H9 (cell line): ENCODE measurements around the gene TRPM5. TPM values are rescaled to one million over a fixed set of nuclear protein-coding genes. Genes with fewer than 3 reads are reported as not detected.

Source experiments
- DNase-seq: peaks from one replicate; pipeline ENCODE4 v3.0.0-alpha.2; 2017
- H2AFZ ChIP-seq: one replicate; pipeline ENCODE4 v1.6.1; 2013; ENCODE audit warnings: mild to moderate bottlenecking, low read length, control low read depth, moderate library complexity
- H2AK5ac ChIP-seq: 2 replicates; pipeline ENCODE4 v1.6.1; 2013; ENCODE audit warnings: low read length, control low read depth, mixed read lengths; ENCODE audit not compliant: insufficient read length
- H2BK120ac ChIP-seq: one replicate; pipeline ENCODE4 v1.6.1; 2013; ENCODE audit warnings: low read depth, mild to moderate bottlenecking, low read length, control low read depth, inconsistent platforms; ENCODE audit not compliant: poor library complexity, severe bottlenecking
- H2BK12ac ChIP-seq: 2 replicates; pipeline ENCODE4 v1.6.1; 2013; ENCODE audit warnings: low read length, control low read depth, mixed read lengths, low read depth; ENCODE audit not compliant: insufficient read length
- H2BK15ac ChIP-seq: 2 replicates; pipeline ENCODE4 v1.6.1; 2013; ENCODE audit warnings: low read depth, low read length, control low read depth
- H2BK20ac ChIP-seq: one replicate; pipeline ENCODE4 v1.6.1; 2013; ENCODE audit warnings: low read depth, mild to moderate bottlenecking, low read length, control low read depth, inconsistent platforms; ENCODE audit not compliant: poor library complexity, severe bottlenecking
- H2BK5ac ChIP-seq: 2 replicates; pipeline ENCODE4 v1.6.1; 2013; ENCODE audit warnings: low read length, control low read depth, mixed read lengths; ENCODE audit not compliant: insufficient read length
- H3K14ac ChIP-seq: 2 replicates; pipeline ENCODE4 v1.6.1; 2013; ENCODE audit warnings: low read length, control low read depth; ENCODE audit not compliant: insufficient read depth
- H3K18ac ChIP-seq: 2 replicates; pipeline ENCODE4 v1.6.1; 2013; ENCODE audit warnings: low read depth, mild to moderate bottlenecking, mixed read lengths, low read length, control low read depth; ENCODE audit not compliant: insufficient read length
- H3K23ac ChIP-seq: 2 replicates; pipeline ENCODE4 v1.6.1; 2013; ENCODE audit warnings: low read length, control low read depth, mixed read lengths, low read depth; ENCODE audit not compliant: insufficient read length
- H3K23me2 ChIP-seq: 2 replicates; pipeline ENCODE4 v1.6.1; 2013; ENCODE audit warnings: low read depth, mild to moderate bottlenecking, mixed read lengths, low read length, control low read depth; ENCODE audit not compliant: insufficient read length, poor library complexity, severe bottlenecking
- H3K27ac ChIP-seq: 2 replicates; pipeline ENCODE4 v1.5.1; 2013; ENCODE audit warnings: low read length, control low read depth, mixed read lengths, low read depth; ENCODE audit not compliant: insufficient read length
- H3K27me3 ChIP-seq: 2 replicates; pipeline ENCODE4 v1.6.1; 2013; ENCODE audit warnings: low read length, control low read depth, inconsistent platforms; ENCODE audit not compliant: insufficient read depth
- H3K4ac ChIP-seq: 2 replicates; pipeline ENCODE4 v1.6.1; 2013; ENCODE audit warnings: low read depth, mild to moderate bottlenecking, control low read depth, inconsistent platforms, low read length, moderate library complexity
- H3K4me1 ChIP-seq: 2 replicates; pipeline ENCODE4 v1.6.1; 2013; ENCODE audit warnings: low read length, control low read depth, inconsistent platforms; ENCODE audit not compliant: insufficient read depth
- H3K4me2 ChIP-seq: 2 replicates; pipeline ENCODE4 v1.6.1; 2013; ENCODE audit warnings: low read length, control low read depth, mixed read lengths; ENCODE audit not compliant: insufficient read length, insufficient read depth
- H3K56ac ChIP-seq: 2 replicates; pipeline ENCODE4 v1.6.1; 2013; ENCODE audit warnings: low read depth, mild to moderate bottlenecking, mixed read lengths, low read length, control low read depth; ENCODE audit not compliant: insufficient read length
- H3K79me1 ChIP-seq: 2 replicates; pipeline ENCODE4 v1.6.1; 2013; ENCODE audit warnings: low read depth, mild to moderate bottlenecking, moderate library complexity, low read length, control low read depth, inconsistent platforms; ENCODE audit not compliant: insufficient read depth, poor library complexity, severe bottlenecking
- H3K79me2 ChIP-seq: 2 replicates; pipeline ENCODE4 v1.6.1; 2013; ENCODE audit warnings: low read length, control low read depth, inconsistent platforms; ENCODE audit not compliant: insufficient read depth
- H3K9ac ChIP-seq: 2 replicates; pipeline ENCODE4 v1.6.1; 2013; ENCODE audit warnings: low read length, control low read depth, mixed read lengths; ENCODE audit not compliant: insufficient read length; ENCODE audit errors: extremely low read depth
- H3K9me3 ChIP-seq: one replicate; pipeline ENCODE4 v1.6.1; 2013; ENCODE audit warnings: low read depth, low read length, inconsistent platforms; ENCODE audit not compliant: control insufficient read depth
- H3T11ph ChIP-seq: one replicate; pipeline ENCODE4 v1.6.1; 2013; ENCODE audit warnings: mild to moderate bottlenecking, low read length, control low read depth, inconsistent platforms
- H4K20me1 ChIP-seq: one replicate; pipeline ENCODE4 v1.6.1; 2013; ENCODE audit not compliant: control insufficient read depth, insufficient read length, insufficient read depth
- H4K5ac ChIP-seq: 2 replicates; pipeline ENCODE4 v1.6.1; 2013; ENCODE audit warnings: low read depth, mild to moderate bottlenecking, mixed read lengths, low read length, control low read depth; ENCODE audit not compliant: insufficient read length
- H4K8ac ChIP-seq: replicated peaks from 2 replicates; pipeline ENCODE4 v1.6.1; 2013; ENCODE audit warnings: low read length, control low read depth, mixed read lengths, low read depth; ENCODE audit not compliant: insufficient read length
- H4K91ac ChIP-seq: 2 replicates; pipeline ENCODE4 v1.6.1; 2013; ENCODE audit warnings: low read depth, mild to moderate bottlenecking, moderate library complexity, mixed read lengths, low read length, control low read depth; ENCODE audit not compliant: insufficient read length
- H3K27ac Mint-ChIP-seq, 3 experiments: 2 replicates in 2 of 3; 3 replicates in 1 of 3; pipeline ENCODE4 v1.8.0; 2020 to 2021; ENCODE audit warnings: mixed read lengths in 3 of 3, mild to moderate bottlenecking in 1 of 3, moderate library complexity in 1 of 3
- H3K27me3 Mint-ChIP-seq: 2 replicates; pipeline ENCODE4 v1.8.0; 2021; ENCODE audit warnings: low read depth, mild to moderate bottlenecking, moderate library complexity, mixed read lengths
- H3K36me3 Mint-ChIP-seq, 3 experiments: 2 replicates in 2 of 3; 3 replicates in 1 of 3; pipeline ENCODE4 v1.8.0; 2020 to 2021; ENCODE audit warnings: low read depth in 3 of 3, mixed read lengths in 3 of 3; ENCODE audit not compliant: insufficient read depth in 1 of 3
- H3K4me1 Mint-ChIP-seq, 2 experiments: 2 replicates each; pipeline ENCODE4 v1.8.0; 2020; ENCODE audit warnings: mixed read lengths in 2 of 2
- H3K4me3 Mint-ChIP-seq, 2 experiments: 2 replicates in 1 of 2; 3 replicates in 1 of 2; pipeline ENCODE4 v1.8.0; 2020 to 2021; ENCODE audit warnings: mild to moderate bottlenecking in 2 of 2, mixed read lengths in 2 of 2, moderate library complexity in 1 of 2
- H3K9me3 Mint-ChIP-seq, 2 experiments: 2 replicates in 1 of 2; 3 replicates in 1 of 2; pipeline ENCODE4 v1.8.0; 2020; ENCODE audit warnings: mild to moderate bottlenecking in 2 of 2, mixed read lengths in 2 of 2, moderate library complexity in 1 of 2
- WGBS: extraction: QIAGEN DNeasy Blood & Tissue Kit; methylation state at CpG from one replicate; pipeline ENCODE4 v1.1.7; 2013; ENCODE audit warnings: missing lambda C conversion rate, low lambda C conversion rate, mixed read lengths; ENCODE audit not compliant: insufficient read length; ENCODE audit errors: extremely low coverage; 5-methylcytosine and 5-hydroxymethylcytosine counted together
- total RNA-seq: library from RNA; stranded (reverse); gene quantifications from 2 replicates; pipeline ENCODE4 v1.2.1, GENCODE V29; 2021
- TF ChIP-seq, protein P1 (sequence below): fragments of 200-600 bp; sonication (generic); conservative IDR thresholded peaks from 3 replicates; pipeline ENCODE4 v1.8.0; 2021; ENCODE audit warnings: antibody characterized with exemption, mild to moderate bottlenecking

The TRPM5 gene
- total RNA-seq, 1 experiment from 2014 or later = 0.09 TPM

DNA sequence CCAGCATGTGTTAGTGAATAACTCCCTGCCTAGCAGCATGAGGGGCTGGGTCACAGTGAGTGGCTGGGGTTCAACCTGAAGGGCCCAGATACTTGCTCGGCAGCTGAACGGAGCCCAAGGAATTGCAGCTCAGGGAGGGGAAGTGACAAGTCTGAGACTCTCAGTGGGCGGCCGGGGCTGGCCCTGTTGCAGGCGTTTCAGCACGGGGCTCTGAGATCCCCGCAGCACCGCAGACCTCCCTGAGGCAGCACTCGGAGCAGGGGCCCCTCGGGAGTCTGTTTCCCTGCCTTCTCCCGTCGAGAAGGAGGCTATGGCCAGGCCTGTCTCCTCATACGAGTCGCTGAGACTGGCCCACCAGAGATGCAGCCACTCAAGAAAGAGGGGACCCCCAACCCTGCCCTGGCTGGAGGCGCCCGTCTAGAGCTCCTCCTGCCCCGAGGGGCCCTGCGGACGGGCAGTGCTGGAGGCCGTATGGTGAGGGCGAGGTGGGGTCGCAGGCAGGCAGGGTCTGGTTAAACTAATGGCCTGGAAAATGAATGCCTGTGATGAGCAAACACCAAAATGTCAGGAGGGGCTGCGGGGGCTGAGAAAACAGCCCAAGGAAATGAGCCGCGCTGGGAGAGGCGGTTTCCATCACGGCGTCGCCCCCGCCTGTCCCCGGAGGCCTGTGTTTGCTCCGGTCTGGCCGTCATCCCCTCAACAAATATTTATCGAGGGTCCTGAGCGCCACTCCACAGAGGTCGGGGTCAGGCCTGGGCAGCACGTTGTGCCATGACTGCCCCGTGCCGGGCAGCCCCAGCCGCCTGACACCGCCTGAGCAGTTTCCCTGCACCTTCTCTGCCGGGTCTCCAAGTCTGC, 34.5 kb downstream of the TRPM5 start:
- Histone ChIP-seq H3K23me2 (no peaks in the 10 kb centered on the region), H3T11ph (no peak overlapping the region), H3K27me3 (no peaks in the 10 kb centered on the region), H3K27ac (no peak overlapping the region), H3K4me1 (no peaks in the 10 kb centered on the region), H3K79me1 (no peaks in the 10 kb centered on the region), H4K20me1 (no peaks in the 10 kb centered on the region), H2AFZ (no peak overlapping the region), H3K18ac (no peak overlapping the region), H3K23ac (no peak overlapping the region), H3K4me2 (no peak overlapping the region), H2BK5ac (no peak overlapping the region), H4K5ac (no peak overlapping the region), H4K8ac (no peak overlapping the region), H2BK12ac (no peak overlapping the region), H3K79me2 (no peaks in the 10 kb centered on the region), H3K9ac (no peak overlapping the region), H3K4ac (no peak overlapping the region), H2BK120ac (no peak overlapping the region), H3K14ac (no peak overlapping the region), H2BK15ac (no peak overlapping the region), H2BK20ac (no peak overlapping the region), H2AK5ac (no peak overlapping the region), H3K56ac (no peak overlapping the region), H4K91ac (no peak overlapping the region), H3K9me3 (no peaks in the 10 kb centered on the region)
- Mint-ChIP-seq H3K36me3 (no peaks in the 10 kb centered on the region), H3K4me1 (no peaks in the 10 kb centered on the region), H3K4me3 (no peak overlapping the region), H3K27ac (no peak overlapping the region; a peak in 1 of 7 replicates), H3K9me3 (no peaks in the 10 kb centered on the region; a peak in 1 of 5 replicates), H3K27me3 (peaks cover 7% of the 10 kb centered on the region)
- DNase-seq = no peak
- TF ChIP-seq, protein P1, sequence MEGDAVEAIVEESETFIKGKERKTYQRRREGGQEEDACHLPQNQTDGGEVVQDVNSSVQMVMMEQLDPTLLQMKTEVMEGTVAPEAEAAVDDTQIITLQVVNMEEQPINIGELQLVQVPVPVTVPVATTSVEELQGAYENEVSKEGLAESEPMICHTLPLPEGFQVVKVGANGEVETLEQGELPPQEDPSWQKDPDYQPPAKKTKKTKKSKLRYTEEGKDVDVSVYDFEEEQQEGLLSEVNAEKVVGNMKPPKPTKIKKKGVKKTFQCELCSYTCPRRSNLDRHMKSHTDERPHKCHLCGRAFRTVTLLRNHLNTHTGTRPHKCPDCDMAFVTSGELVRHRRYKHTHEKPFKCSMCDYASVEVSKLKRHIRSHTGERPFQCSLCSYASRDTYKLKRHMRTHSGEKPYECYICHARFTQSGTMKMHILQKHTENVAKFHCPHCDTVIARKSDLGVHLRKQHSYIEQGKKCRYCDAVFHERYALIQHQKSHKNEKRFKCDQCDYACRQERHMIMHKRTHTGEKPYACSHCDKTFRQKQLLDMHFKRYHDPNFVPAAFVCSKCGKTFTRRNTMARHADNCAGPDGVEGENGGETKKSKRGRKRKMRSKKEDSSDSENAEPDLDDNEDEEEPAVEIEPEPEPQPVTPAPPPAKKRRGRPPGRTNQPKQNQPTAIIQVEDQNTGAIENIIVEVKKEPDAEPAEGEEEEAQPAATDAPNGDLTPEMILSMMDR = no peak
- no CpG with 5 or more reads among the region's 42 CpGs for WGBS
